GM23338 (cell line): ENCODE results near the gene TANGO6. TPM values are rescaled to one million over a fixed set of nuclear protein-coding genes. Genes with fewer than 3 reads are reported as not detected.

Experiments
- ATAC-seq: fragments of 200-7000 bp; cut with Tn5 transposase; 3 replicates; pipeline ENCODE4 v1.9.1; 2020
- DNase-seq: peaks from one replicate; pipeline ENCODE4 v3.0.0-alpha.2; 2015; ENCODE audit warnings: low spot score
- H2AFZ ChIP-seq: fragments of 200-600 bp; sonication (generic); 2 replicates; pipeline ENCODE4 v1.8.0; 2016; ENCODE audit warnings: antibody characterized with exemption, mild to moderate bottlenecking, moderate library complexity
- H3F3A ChIP-seq: fragments of 200-600 bp; sonication (generic); replicated peaks from 2 replicates; pipeline ENCODE4 v1.8.0; 2017; ENCODE audit warnings: antibody characterized with exemption, mixed run types, low read depth
- H3K27ac ChIP-seq: fragments of 200-600 bp; sonication (generic); 2 replicates; pipeline ENCODE4 v1.6.1; 2016; ENCODE audit warnings: low read depth
- H3K27me3 ChIP-seq: fragments of 200-600 bp; sonication (generic); 2 replicates; pipeline ENCODE4 v1.8.0; 2016; ENCODE audit warnings: mild to moderate bottlenecking, mixed run types, moderate library complexity; ENCODE audit not compliant: insufficient read depth
- H3K36me3 ChIP-seq: fragments of 200-600 bp; sonication (generic); 2 replicates; pipeline ENCODE4 v1.8.0; 2016; ENCODE audit warnings: mild to moderate bottlenecking; ENCODE audit not compliant: insufficient read depth
- H3K4me1 ChIP-seq: fragments of 200-600 bp; sonication (generic); 2 replicates; pipeline ENCODE4 v1.8.0; 2016; ENCODE audit warnings: mild to moderate bottlenecking, moderate library complexity; ENCODE audit not compliant: insufficient read depth
- H3K4me2 ChIP-seq: fragments of 200-600 bp; sonication (generic); 2 replicates; pipeline ENCODE4 v1.7.1; 2017; ENCODE audit warnings: mixed run types
- H3K4me3 ChIP-seq: fragments of 200-600 bp; sonication (generic); 2 replicates; pipeline ENCODE4 v1.6.1; 2016; ENCODE audit warnings: mixed run types
- H3K79me2 ChIP-seq: fragments of 200-600 bp; sonication (generic); replicated peaks from 2 replicates; pipeline ENCODE4 v1.8.0; 2017; ENCODE audit warnings: mild to moderate bottlenecking; ENCODE audit not compliant: insufficient read depth
- H3K9me2 ChIP-seq: fragments of 200-600 bp; sonication (generic); 2 replicates; pipeline ENCODE4 v1.8.0; 2017; ENCODE audit not compliant: insufficient read depth
- H4K20me1 ChIP-seq: fragments of 200-600 bp; sonication (generic); replicated peaks from 2 replicates; pipeline ENCODE4 v1.8.0; 2017; ENCODE audit warnings: mild to moderate bottlenecking; ENCODE audit not compliant: insufficient read depth
- H3K27ac Mint-ChIP-seq: 2 replicates; pipeline ENCODE4 v1.8.0; 2020; ENCODE audit warnings: inconsistent platforms, mild to moderate bottlenecking, moderate library complexity, mixed read lengths
- H3K27me3 Mint-ChIP-seq: 3 replicates; pipeline ENCODE4 v1.8.0; 2022; ENCODE audit warnings: low read depth, mild to moderate bottlenecking, moderate library complexity, mixed read lengths, inconsistent platforms; ENCODE audit not compliant: insufficient read depth, poor library complexity
- H3K36me3 Mint-ChIP-seq: 3 replicates; pipeline ENCODE4 v1.8.0; 2021; ENCODE audit warnings: low read depth, mild to moderate bottlenecking, inconsistent platforms, moderate library complexity, mixed read lengths
- H3K4me1 Mint-ChIP-seq: 3 replicates; pipeline ENCODE4 v1.8.0; 2020; ENCODE audit warnings: mild to moderate bottlenecking, inconsistent platforms, mixed read lengths
- H3K4me3 Mint-ChIP-seq: 3 replicates; pipeline ENCODE4 v1.8.0; 2021; ENCODE audit warnings: moderate library complexity, mild to moderate bottlenecking, inconsistent platforms, mixed read lengths
- H3K9me3 Mint-ChIP-seq: 3 replicates; pipeline ENCODE4 v1.8.0; 2020; ENCODE audit warnings: moderate library complexity, mild to moderate bottlenecking, inconsistent platforms, mixed read lengths
- CREB1 ChIP-seq: fragments of 250-450 bp; sonication (Bioruptor Pico); IDR thresholded peaks from 2 replicates; pipeline ENCODE4 v1.5.0; 2020; ENCODE audit warnings: low read depth, mild to moderate bottlenecking, moderate library complexity
- EZH2 ChIP-seq: fragments of 200-600 bp; sonication (generic); IDR thresholded peaks from one replicate; pipeline ENCODE4 v1.8.0; 2017; ENCODE audit warnings: antibody characterized with exemption, mild to moderate bottlenecking, low read depth; ENCODE audit not compliant: unreplicated experiment
- EZH2phosphoT487 ChIP-seq: fragments of 200-600 bp; sonication (generic); IDR thresholded peaks from one replicate; pipeline ENCODE4 v1.8.1; 2018; ENCODE audit warnings: antibody characterized with exemption; ENCODE audit not compliant: unreplicated experiment
- JUNB ChIP-seq: IDR thresholded peaks from one replicate; pipeline ENCODE4 v1.6.1; 2016; ENCODE audit warnings: antibody characterized with exemption; ENCODE audit not compliant: unreplicated experiment
- NANOG ChIP-seq: IDR thresholded peaks from 2 replicates; pipeline ENCODE4 v1.6.1; 2016; ENCODE audit warnings: antibody characterized with exemption, borderline replicate concordance
- POLR2AphosphoS5 ChIP-seq: IDR thresholded peaks from 2 replicates; pipeline ENCODE4 v1.6.1; 2016; ENCODE audit warnings: antibody characterized with exemption, low read depth
- STAT1 ChIP-seq: IDR thresholded peaks from one replicate; pipeline ENCODE4 v1.6.1; 2016; ENCODE audit warnings: antibody characterized with exemption; ENCODE audit not compliant: unreplicated experiment
- ZNF331 ChIP-seq: fragments of 250-450 bp; sonication (Bioruptor Pico); IDR thresholded peaks from 2 replicates; pipeline ENCODE4 v1.5.0; 2020; ENCODE audit warnings: low read depth, mild to moderate bottlenecking, moderate library complexity
- polyA plus RNA-seq: library from polyadenylated mRNA; unstranded; fragments of >200 nt; fragmentation: Nextera tagmentation; extraction: Ambion mirVana; gene quantifications from 2 replicates; pipeline ENCODE4 v1.2.1, GENCODE V29; 2016
- total RNA-seq: library from RNA; depleted of rRNA; stranded (reverse); fragments of >200 nt; shearing (Covaris generic); gene quantifications from 2 replicates; pipeline ENCODE4 v1.2.3, GENCODE V29; 2014
- TF ChIP-seq, protein P1 (sequence below): IDR thresholded peaks from one replicate; pipeline ENCODE4 v1.6.1; 2018; ENCODE audit warnings: antibody characterized with exemption; ENCODE audit not compliant: unreplicated experiment
- TF ChIP-seq, protein P2 (sequence below): fragments of 250-450 bp; sonication (Bioruptor Pico); IDR thresholded peaks from 2 replicates; pipeline ENCODE4 v1.5.0; 2020; ENCODE audit warnings: mild to moderate bottlenecking, moderate library complexity
- TF ChIP-seq, protein P3 (sequence below): IDR thresholded peaks from 2 replicates; pipeline ENCODE4 v1.6.1; 2016; ENCODE audit warnings: antibody characterized with exemption

The TANGO6 gene
- total and polyA plus RNA-seq, 2 experiments from 2014 or later: 7.2 to 23.2 TPM

DNA sequence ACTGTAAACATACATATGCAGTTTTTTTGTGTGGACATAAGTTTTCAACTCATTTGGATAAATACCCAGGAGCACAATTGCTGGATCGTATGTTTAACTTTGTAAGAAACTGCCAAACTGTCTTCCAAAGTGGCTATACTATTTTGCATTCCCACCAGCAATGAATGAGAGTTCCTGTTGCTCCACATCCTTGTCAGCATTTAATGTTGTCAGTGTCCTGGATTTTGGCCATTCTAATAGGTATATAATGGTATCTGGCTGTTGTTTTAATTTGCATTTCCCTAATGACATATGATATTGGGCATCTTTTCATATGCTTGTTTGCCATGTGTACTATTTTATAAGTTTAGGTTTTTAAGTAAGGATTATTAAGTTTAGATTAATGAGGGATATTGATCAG lies 14.1 kb downstream of the TANGO6 start (continued):
- TF ChIP-seq EZH2phosphoT487: no peak
- TF ChIP-seq NANOG: no peak
- no peak for TF ChIP-seq STAT1
- TF ChIP-seq, protein P1, sequence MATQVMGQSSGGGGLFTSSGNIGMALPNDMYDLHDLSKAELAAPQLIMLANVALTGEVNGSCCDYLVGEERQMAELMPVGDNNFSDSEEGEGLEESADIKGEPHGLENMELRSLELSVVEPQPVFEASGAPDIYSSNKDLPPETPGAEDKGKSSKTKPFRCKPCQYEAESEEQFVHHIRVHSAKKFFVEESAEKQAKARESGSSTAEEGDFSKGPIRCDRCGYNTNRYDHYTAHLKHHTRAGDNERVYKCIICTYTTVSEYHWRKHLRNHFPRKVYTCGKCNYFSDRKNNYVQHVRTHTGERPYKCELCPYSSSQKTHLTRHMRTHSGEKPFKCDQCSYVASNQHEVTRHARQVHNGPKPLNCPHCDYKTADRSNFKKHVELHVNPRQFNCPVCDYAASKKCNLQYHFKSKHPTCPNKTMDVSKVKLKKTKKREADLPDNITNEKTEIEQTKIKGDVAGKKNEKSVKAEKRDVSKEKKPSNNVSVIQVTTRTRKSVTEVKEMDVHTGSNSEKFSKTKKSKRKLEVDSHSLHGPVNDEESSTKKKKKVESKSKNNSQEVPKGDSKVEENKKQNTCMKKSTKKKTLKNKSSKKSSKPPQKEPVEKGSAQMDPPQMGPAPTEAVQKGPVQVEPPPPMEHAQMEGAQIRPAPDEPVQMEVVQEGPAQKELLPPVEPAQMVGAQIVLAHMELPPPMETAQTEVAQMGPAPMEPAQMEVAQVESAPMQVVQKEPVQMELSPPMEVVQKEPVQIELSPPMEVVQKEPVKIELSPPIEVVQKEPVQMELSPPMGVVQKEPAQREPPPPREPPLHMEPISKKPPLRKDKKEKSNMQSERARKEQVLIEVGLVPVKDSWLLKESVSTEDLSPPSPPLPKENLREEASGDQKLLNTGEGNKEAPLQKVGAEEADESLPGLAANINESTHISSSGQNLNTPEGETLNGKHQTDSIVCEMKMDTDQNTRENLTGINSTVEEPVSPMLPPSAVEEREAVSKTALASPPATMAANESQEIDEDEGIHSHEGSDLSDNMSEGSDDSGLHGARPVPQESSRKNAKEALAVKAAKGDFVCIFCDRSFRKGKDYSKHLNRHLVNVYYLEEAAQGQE: no peak

DNA sequence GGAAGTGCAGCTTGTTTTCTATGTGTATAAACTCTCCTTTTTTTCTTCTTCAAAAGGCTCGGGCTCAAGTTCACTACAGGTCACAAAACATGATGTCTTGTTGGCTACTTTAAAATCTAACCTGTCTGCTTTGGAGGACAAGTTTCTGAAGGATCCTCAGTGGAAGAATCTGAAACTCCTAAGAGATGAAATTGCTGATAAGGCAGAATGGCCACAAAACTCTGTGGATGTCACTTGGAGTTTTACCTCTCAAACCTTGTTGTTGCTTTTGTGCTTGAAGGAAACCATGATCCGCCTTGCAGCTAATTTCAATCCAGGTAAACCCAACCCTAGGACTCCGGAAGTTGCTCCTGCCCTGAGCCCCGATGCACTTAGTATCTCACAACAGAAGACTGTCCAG lies 16.5 kb downstream of the TANGO6 start:
- Histone ChIP-seq H3K27me3 (no peaks in the 10 kb centered on the region), H3K4me1 (peaks cover 6% of the 10 kb centered on the region; the same call in 1 of the 2 replicates), H3K4me3 (no peak overlapping the region), H3K9me2 (no peaks in the 10 kb centered on the region), H3F3A (no peaks in the 10 kb centered on the region), H3K27ac (no peak overlapping the region), H2AFZ (no peak overlapping the region), H4K20me1 (no peaks in the 10 kb centered on the region; the same call in 1 of the 2 replicates), H3K79me2 (no peaks in the 10 kb centered on the region), H3K4me2 (no peak overlapping the region), H3K36me3 (no peaks in the 10 kb centered on the region; the same call in 1 of the 2 replicates)
- peaks cover 10% of the 10 kb centered on the region; the same call in 2 of the 3 replicates for H3K9me3 Mint-ChIP-seq
- ATAC-seq: no peak
- no peak for DNase-seq
- no peak overlapping the region for H3K27ac Mint-ChIP-seq
- H3K4me3 Mint-ChIP-seq: no peak overlapping the region; the same call in 2 of the 3 replicates
- H3K4me1 Mint-ChIP-seq: peaks cover 11% of the 10 kb centered on the region
- H3K36me3 Mint-ChIP-seq: peaks cover 10% of the 10 kb centered on the region; the same call in 1 of the 3 replicates
- H3K27me3 Mint-ChIP-seq: peaks cover 6% of the 10 kb centered on the region
- TF ChIP-seq, protein P1: no peak
- TF ChIP-seq, protein P2, sequence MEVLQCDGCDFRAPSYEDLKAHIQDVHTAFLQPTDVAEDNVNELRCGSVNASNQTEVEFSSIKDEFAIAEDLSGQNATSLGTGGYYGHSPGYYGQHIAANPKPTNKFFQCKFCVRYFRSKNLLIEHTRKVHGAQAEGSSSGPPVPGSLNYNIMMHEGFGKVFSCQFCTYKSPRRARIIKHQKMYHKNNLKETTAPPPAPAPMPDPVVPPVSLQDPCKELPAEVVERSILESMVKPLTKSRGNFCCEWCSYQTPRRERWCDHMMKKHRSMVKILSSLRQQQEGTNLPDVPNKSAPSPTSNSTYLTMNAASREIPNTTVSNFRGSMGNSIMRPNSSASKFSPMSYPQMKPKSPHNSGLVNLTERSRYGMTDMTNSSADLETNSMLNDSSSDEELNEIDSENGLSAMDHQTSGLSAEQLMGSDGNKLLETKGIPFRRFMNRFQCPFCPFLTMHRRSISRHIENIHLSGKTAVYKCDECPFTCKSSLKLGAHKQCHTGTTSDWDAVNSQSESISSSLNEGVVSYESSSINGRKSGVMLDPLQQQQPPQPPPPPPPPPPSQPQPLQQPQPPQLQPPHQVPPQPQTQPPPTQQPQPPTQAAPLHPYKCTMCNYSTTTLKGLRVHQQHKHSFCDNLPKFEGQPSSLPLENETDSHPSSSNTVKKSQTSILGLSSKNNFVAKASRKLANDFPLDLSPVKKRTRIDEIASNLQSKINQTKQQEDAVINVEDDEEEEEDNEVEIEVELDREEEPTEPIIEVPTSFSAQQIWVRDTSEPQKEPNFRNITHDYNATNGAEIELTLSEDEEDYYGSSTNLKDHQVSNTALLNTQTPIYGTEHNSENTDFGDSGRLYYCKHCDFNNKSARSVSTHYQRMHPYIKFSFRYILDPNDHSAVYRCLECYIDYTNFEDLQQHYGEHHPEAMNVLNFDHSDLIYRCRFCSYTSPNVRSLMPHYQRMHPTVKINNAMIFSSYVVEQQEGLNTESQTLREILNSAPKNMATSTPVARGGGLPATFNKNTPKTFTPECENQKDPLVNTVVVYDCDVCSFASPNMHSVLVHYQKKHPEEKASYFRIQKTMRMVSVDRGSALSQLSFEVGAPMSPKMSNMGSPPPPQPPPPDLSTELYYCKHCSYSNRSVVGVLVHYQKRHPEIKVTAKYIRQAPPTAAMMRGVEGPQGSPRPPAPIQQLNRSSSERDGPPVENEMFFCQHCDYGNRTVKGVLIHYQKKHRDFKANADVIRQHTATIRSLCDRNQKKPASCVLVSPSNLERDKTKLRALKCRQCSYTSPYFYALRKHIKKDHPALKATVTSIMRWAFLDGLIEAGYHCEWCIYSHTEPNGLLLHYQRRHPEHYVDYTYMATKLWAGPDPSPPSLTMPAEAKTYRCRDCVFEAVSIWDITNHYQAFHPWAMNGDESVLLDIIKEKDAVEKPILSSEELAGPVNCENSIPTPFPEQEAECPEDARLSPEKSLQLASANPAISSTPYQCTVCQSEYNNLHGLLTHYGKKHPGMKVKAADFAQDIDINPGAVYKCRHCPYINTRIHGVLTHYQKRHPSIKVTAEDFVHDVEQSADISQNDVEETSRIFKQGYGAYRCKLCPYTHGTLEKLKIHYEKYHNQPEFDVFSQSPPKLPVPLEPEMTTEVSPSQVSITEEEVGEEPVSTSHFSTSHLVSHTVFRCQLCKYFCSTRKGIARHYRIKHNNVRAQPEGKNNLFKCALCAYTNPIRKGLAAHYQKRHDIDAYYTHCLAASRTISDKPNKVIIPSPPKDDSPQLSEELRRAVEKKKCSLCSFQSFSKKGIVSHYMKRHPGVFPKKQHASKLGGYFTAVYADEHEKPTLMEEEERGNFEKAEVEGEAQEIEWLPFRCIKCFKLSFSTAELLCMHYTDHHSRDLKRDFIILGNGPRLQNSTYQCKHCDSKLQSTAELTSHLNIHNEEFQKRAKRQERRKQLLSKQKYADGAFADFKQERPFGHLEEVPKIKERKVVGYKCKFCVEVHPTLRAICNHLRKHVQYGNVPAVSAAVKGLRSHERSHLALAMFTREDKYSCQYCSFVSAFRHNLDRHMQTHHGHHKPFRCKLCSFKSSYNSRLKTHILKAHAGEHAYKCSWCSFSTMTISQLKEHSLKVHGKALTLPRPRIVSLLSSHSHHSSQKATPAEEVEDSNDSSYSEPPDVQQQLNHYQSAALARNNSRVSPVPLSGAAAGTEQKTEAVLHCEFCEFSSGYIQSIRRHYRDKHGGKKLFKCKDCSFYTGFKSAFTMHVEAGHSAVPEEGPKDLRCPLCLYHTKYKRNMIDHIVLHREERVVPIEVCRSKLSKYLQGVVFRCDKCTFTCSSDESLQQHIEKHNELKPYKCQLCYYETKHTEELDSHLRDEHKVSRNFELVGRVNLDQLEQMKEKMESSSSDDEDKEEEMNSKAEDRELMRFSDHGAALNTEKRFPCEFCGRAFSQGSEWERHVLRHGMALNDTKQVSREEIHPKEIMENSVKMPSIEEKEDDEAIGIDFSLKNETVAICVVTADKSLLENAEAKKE: no peak
- no peak for TF ChIP-seq CREB1 (CRISPR knock-in tag)
- no peak for TF ChIP-seq ZNF331 (CRISPR knock-in tag)
- TF ChIP-seq, protein P3, sequence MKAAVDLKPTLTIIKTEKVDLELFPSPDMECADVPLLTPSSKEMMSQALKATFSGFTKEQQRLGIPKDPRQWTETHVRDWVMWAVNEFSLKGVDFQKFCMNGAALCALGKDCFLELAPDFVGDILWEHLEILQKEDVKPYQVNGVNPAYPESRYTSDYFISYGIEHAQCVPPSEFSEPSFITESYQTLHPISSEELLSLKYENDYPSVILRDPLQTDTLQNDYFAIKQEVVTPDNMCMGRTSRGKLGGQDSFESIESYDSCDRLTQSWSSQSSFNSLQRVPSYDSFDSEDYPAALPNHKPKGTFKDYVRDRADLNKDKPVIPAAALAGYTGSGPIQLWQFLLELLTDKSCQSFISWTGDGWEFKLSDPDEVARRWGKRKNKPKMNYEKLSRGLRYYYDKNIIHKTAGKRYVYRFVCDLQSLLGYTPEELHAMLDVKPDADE: no peak
- no peak for TF ChIP-seq EZH2
- TF ChIP-seq NANOG: no peak
- TF ChIP-seq POLR2AphosphoS5: no peak
- no peak for TF ChIP-seq JUNB
